Frontal cortex (tissue), 4 donors: ENCODE results near the gene GIGYF2. TPM values are rescaled to one million over a fixed set of nuclear protein-coding genes. Genes with fewer than 3 reads are reported as not detected.

ENCODE experiments used
- DNase-seq, 2 donors: peaks; one replicate each; pipeline ENCODE4 v3.0.0; 2012; ENCODE audit warnings: low spot score in 2 of 2
- FAIRE-seq: peaks from 2 replicates; lab custom pipeline; 2012; peaks lifted over from hg19 to GRCh38; lab: Jason Lieb, UNC
- total RNA-seq: library from RNA; depleted of rRNA; stranded (reverse); fragments of >200 nt; gene quantifications from one replicate; pipeline ENCODE4 v1.2.3, GENCODE V29; 2014
- donor health status: control.
- donor health status: control.
- donor health status: control.

GIGYF2 gene
- total RNA-seq, 1 donor from 2014 or later, result 98.2 TPM

DNA sequence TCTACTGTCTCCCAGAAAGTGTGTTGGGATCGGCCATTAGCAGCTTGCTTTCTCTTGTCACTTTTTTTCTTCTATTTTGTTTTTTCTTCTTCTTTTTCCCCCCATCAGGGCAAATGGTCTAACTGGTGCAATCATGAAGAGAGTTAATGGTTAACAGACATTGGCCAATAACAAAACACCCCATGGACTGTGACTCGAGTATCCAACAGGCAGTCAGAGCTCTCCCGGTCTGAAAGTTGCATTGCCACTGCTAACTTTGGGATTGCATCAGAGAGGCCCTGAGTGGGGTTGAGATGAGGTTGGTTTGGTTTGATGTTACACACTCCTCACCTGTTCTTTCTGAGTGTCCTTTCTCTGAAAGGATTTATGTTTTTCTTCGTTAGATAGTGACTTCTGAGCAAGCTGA is 160.0 kb downstream of the GIGYF2 start:
- DNase-seq (no peak), FAIRE-seq (no peak)

- DNase-seq (no peak), FAIRE-seq (no peak)
Measured at GRCh38 chr2:232859385-232859916, 162.3 kb downstream of the GIGYF2 start.

- DNase-seq (no peak), FAIRE-seq (no peak)
Measured at GRCh38 chr2:232860593-232861241, 163.6 kb downstream of the GIGYF2 start.

GRCh38 chr2:232861353-232861752 is 164.2 kb downstream of the GIGYF2 start:
- DNase-seq (no peak), FAIRE-seq (no peak)

GRCh38 chr2:232863996-232864395 is 166.9 kb downstream of the GIGYF2 start:
- FAIRE-seq, result no peak
- DNase-seq, result no peak

DNA sequence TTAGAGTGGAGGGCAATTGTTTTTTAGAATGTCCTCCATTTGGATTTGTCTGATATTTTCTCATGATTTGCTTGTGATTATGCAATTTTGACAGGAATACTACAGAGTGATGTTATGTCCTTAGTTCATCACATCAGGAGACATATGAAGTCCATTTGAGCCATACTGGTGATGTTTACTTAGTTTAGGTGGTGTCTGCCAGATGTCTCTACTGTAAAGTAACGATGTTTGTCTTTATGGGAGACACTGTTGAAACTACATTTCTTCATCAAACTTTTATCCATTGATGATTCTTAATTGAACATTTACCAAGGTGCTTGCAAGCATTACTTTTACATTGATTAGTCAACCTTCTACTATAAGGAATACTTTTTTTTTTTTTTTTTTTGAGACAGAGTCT is 168.0 kb downstream of the GIGYF2 start:
- DNase-seq, result no peak
- no peak for FAIRE-seq

GRCh38 chr2:232866104-232866503 is 169.0 kb downstream of the GIGYF2 start:
- DNase-seq (no peak), FAIRE-seq (no peak)

DNA sequence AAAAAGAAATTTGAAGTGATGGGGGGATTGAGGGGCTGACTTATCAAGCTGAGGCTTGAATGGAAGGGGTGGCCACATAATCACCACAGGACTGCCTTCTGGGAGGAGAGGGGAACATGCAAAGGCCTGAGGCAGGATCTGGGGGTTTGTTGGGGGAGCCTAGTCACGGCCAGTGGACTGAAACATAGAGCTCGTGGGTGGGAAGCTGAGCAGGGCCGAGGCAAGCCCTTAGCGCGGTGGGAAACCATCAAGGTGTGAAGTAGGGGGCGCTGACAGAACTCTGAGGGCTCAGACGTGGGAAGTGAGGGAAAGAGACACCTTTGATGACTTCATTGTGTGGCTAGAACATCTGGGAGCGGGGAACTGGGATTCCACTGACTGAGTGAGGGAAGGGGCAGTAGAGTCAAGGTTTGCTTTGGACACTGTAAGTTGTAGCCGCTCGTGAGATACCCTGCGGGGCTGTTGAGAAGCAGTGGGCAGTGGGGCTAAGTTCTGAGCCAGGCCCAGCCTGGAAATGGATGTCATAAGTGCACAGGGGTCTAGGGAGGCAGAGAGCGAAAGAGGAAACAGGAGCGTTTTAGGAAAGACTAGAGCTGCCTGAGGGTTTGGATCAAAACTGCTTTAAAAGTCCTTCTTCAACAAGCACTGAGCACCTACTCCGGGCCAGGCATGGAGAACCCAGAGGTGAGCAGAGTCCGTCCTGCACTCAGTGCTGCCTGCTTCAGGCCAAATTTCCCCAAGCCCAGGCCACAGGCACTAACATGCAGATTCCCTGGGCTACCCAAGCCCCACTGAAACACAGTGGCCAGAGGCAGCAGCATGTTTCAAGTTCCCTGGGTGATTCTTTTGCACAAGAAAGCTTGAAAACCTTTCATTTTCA is 172.2 kb downstream of the GIGYF2 start:
- DNase-seq (no peak), FAIRE-seq (no peak)

DNA sequence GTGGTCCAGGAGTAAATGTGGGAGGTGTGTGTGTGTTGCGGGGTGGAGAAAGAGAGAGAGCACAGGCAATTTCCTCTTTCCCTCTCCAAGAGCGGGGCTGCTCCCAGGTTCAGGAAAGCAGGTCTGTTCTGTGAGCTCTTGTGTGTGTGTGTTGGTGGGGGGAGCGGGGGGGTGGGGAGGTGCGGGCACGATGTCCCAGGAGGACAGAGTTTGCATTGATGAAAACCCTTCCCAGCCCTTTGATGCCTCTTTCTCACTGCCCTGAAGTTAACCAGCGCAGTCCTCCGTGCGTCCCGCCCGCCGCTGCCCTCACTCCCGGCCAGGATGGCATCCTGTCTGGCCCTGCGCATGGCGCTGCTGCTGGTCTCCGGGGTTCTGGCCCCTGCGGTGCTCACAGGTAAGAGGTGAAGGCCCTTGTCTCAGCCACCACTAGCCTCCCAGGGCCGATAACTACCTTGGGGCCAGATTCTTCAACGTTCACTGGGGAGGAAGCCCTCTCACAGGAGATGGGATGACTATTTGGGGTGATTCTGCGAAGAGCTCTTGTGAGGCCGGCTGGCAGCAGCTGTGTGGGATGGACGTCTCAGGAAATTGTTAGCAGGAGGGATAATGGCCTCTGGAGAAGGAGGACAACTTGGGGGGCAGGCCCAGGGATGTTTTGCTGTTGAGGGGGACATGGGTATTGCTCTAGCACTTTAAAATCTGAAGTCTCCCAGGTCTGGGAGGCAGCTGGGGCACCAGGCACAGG is 173.1 kb downstream of the GIGYF2 start, which contains the start of gene SNORC:
Gene SNORC (plus strand): TSS at position 247 of the 748 bp plus-strand sequence. CDS start 78 bp downstream, at position 325.
- DNase-seq, result no peak
- no peak for FAIRE-seq

DNA sequence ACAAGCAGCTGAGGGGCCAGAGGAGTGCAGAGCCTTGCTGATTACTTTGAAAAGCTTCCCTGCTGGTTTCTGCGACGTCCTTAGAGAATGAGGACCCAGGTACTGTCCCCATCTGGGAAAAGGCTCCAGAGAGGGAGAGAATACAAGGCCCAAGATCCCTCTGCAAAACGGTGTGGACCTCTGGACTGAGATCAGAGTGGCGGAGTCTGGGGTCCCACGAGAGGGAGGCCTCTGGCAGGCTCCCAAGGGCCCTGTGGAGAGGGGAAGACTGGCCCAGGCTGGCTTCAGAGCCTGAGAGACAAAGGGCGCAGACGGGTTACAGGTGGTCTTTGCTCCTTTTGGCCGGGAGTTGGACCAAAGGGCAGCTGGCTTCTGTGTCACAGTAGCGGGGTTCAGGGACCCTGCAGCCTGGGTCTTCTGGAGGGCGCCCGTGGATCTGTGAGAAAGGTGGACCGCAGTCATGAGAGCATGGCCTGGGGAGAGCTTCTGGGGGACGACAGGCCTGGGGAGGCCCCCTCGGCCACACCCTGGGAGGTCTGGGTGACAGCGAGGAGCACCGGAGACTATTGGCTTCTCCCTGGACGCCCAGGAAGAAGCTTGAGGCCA is 173.7 kb downstream of the GIGYF2 start:
- FAIRE-seq (no peak), DNase-seq (no peak)

DNA sequence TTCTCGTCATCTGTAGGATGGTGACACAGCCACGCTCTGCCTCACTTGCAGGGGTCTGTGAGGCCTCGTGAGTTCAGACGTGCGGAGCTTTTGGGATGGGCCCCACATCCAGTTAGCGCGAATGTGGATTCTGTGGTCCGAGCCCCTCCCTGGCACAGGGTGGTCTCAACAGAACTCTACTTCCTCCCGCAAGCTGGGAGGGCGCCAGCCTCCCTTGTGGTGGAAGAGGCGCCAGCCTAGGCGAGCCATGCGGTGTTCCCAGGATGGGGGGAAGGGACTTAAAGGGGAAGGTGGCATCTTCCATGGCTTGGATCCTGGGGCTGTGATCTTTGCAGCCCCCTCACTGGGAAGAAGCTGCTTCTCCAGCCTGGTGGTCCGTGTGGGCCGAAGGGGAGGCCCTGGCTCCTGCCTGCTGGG is 174.3 kb downstream of the GIGYF2 start:
- FAIRE-seq, result no peak

DNA sequence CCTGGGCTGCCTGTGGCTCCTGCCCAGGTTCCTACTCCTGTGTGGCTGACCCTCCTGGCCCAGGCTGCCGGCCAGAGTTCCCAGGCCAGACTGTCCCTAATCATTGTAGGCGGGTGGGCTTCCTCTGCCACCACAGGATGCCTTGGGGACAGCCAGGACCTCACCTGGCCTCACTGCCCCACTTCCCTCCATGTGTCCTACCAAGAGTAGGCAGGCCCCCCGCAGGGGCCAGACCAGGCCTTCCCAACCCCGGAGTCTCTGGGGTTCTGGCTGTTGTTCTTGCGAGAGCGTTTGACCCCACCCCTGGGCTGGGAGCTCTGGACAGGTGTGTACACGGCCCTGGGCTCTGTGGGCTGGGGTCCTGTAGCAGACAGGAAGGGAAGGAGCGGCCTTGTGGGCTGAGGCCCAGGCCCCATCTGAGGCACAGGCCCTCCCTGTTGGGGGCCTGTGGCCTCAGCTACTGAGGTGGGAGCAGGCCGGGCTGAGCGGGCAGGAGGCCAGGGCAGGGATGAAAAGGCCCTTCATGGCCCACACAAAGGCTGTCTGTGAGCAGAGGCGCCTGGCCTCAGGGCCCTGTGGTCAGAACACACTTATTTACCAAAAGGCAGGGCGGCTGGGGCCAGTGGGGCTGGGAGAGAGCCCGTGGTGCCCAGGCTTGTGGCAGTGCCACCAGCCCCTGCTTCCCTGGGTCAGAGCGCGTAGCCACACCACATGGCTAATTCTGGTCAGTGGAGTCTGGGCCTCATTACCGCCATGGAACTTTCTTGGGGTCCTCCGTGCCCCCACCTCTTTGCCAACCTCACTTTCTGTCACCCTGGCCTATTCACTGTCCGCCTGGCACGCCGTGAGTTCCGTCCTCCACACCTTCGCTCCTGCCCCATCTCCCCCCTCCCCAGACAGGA is 175.0 kb downstream of the GIGYF2 start:
- DNase-seq, result peak; percentile 72 to 74
- FAIRE-seq, result peak; percentile 49

More for the DNA sequence above, 174.3 kb downstream of the GIGYF2 start:
- DNase-seq, result no peak

GRCh38 chr2:232872826-232873225 is 175.7 kb downstream of the GIGYF2 start:
- DNase-seq, result no peak
- no peak for FAIRE-seq

- FAIRE-seq (no peak), DNase-seq (no peak)
Measured at GRCh38 chr2:232873292-232873908, 176.3 kb downstream of the GIGYF2 start.

DNA sequence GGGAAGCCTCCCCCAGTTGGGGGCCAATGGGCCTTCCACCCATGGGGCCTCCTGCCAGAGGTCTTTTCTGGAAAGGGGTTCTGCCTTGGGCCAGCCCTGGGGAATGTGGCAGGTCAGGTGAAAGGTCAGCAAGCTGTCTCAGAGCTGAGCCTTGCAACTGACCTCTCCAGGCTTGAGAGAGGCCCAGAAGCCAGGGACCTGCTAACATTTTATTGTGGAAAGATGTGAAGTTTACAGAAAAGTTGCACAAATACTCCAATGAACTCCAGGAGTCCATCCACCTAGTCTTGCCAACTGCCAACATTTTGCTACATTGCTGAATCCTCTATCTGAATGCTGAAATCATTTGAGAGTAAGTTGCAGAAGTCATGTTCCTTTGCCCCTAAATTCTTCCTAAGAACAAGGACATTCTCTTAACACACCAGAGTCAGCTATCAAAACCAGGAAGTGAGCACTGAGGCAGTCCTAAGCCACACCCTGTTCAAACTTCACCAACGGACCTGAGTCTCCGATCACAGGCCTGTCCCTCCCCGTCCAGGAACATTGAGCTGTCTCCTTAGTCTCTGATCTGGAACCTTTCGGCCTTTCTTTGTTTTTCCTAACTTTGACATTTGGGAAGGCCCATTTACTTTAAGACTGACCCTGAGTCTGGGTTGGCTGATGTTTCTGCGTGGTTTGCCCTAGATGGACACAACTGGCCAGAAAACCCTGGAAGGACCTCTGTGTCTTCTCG is 176.9 kb downstream of the GIGYF2 start:
- FAIRE-seq (no peak), DNase-seq (no peak)

- FAIRE-seq, result no peak
- DNase-seq, result no peak
Measured at GRCh38 chr2:232874677-232875223, 177.6 kb downstream of the GIGYF2 start.
